Common myeloid progenitor, CD34-positive (primary cell): ENCODE results near the gene PDE3A.
A peak's percentile ranks its signal among the peaks of the same experiment; 100 is the strongest.
"Not testable (repeated sequence)": the region's sequence is repeated elsewhere in the genome, so short reads cannot be mapped to it uniquely, and the experiment has no call there.

ENCODE experiments used
- CTCF ChIA-PET: fragments of 350-600 bp; sonication (Branson Sonifier 250); formaldehyde crosslinking; loops from one replicate; lab custom pipeline; 2021; ENCODE audit warnings: antibody characterized with exemption; lab: Charles Lee
- POLR2A ChIA-PET: fragments of 350-600 bp; sonication (Branson Sonifier 250); formaldehyde crosslinking; loops from one replicate; lab custom pipeline; 2021; ENCODE audit warnings: antibody characterized with exemption; lab: Charles Lee
- DNase-seq, 3 donors: peaks; one replicate each; pipeline versions ENCODE4 v3.0.0 to v3.0.0-alpha.2; 2013
- H3K27ac ChIP-seq, 2 experiments: 1 replicate in 1 of 2; 2 replicates in 1 of 2; pipeline ENCODE4 v1.7.0; 2013; ENCODE audit warnings: inconsistent platforms in 2 of 2, low read length in 2 of 2, mild to moderate bottlenecking in 2 of 2, low read depth in 1 of 2, moderate library complexity in 1 of 2; ENCODE audit not compliant: severe bottlenecking in 2 of 2, insufficient read depth in 1 of 2, poor library complexity in 1 of 2
- H3K27me3 ChIP-seq, 5 experiments: replicated peaks in 2 of 5; 1 replicate in 3 of 5; 2 replicates in 2 of 5; pipeline versions ENCODE4 v1.6.1 to v1.7.0; 2013; ENCODE audit warnings: low read length in 4 of 5, mild to moderate bottlenecking in 2 of 5, moderate library complexity in 2 of 5, inconsistent platforms in 1 of 5; ENCODE audit not compliant: insufficient read depth in 5 of 5, control insufficient read depth in 4 of 5
- H3K36me3 ChIP-seq, 4 experiments: 1 replicate in 2 of 4; 2 replicates in 2 of 4; pipeline versions ENCODE4 v1.6.1 to v1.7.0; 2013; ENCODE audit warnings: low read length in 3 of 4, control low read depth in 1 of 4, mild to moderate bottlenecking in 1 of 4; ENCODE audit not compliant: control insufficient read depth in 4 of 4, insufficient read depth in 4 of 4
- H3K4me1 ChIP-seq, 4 experiments: 1 replicate in 3 of 4; 2 replicates in 1 of 4; pipeline versions ENCODE4 v1.6.1 to v1.7.1; 2013; ENCODE audit warnings: low read length in 3 of 4, mild to moderate bottlenecking in 3 of 4, control low read depth in 1 of 4, inconsistent platforms in 1 of 4, moderate library complexity in 1 of 4; ENCODE audit not compliant: control insufficient read depth in 4 of 4, insufficient read depth in 4 of 4; ENCODE audit errors: control extremely low read depth in 1 of 4
- H3K4me3 ChIP-seq, 7 experiments: 1 replicate in 4 of 7; 2 replicates in 3 of 7; pipeline versions ENCODE4 v1.5.1 to v1.7.0; 2013; ENCODE audit warnings: mild to moderate bottlenecking in 7 of 7, low read length in 6 of 7, moderate library complexity in 6 of 7, inconsistent platforms in 2 of 7, low read depth in 2 of 7, control low read depth in 1 of 7; ENCODE audit not compliant: insufficient read depth in 4 of 7, control insufficient read depth in 1 of 7; ENCODE audit errors: extremely low read depth in 1 of 7
- H3K9me3 ChIP-seq, 5 experiments: 1 replicate in 4 of 5; 2 replicates in 1 of 5; pipeline versions ENCODE4 v1.6.1 to v1.7.1; 2013; ENCODE audit warnings: low read length in 4 of 5, mild to moderate bottlenecking in 2 of 5, inconsistent platforms in 1 of 5, low read depth in 1 of 5, moderate library complexity in 1 of 5; ENCODE audit not compliant: control insufficient read depth in 4 of 5, insufficient read depth in 2 of 5; ENCODE audit errors: control extremely low read depth in 1 of 5
- WGBS: methylation state at CpG from one replicate; pipeline ENCODE4 v1.1.5; 2013; ENCODE audit not compliant: insufficient coverage; 5-methylcytosine and 5-hydroxymethylcytosine counted together

PDE3A gene

GRCh38 chr12:20546267-20546666 is 177.9 kb downstream of the PDE3A start:
- CTCF ChIA-PET: no interaction called here
- no peaks in the 10 kb centered on the region for H3K4me1 ChIP-seq

DNA sequence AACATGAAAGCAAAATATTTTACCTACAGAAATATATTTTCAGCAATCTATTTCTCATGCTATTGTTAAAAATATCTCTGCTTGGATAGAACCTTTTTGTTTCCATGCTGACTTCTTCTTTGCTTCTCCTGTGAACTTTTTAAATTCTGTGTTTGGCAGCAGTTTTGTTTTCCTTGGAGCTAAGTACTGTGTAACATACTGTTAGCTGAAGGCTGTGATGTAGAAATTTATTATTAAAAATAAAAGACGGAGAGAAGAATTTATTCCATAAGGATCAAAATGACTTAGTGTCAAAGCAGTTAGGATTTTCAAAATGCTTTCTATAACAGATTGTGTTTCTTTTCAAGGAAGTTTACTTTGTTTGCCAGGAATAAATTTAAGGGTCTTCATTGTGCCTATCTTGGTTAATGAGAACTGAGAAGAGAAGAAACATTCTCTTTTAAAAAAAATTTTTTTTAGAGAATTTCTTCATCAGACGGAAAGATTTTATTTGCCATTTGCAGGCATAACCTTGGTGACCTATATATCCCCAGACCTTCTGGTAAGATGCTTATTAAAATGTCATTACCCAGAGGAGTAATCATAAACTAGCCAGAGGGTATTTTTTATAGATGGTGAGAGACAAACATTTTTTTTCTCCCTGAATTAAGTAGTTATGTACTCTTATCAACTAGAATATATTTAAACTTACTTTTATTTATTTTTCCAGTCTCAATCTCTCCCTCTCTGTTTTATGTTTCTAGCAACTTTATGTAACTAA is 179.7 kb downstream of the PDE3A start:
- Histone ChIP-seq H3K27ac (no peak overlapping the region), H3K4me1 (no peaks in the 10 kb centered on the region), H3K27me3 (no peaks in the 10 kb centered on the region), H3K9me3 (no peaks in the 10 kb centered on the region), H3K36me3 (no peaks in the 10 kb centered on the region), H3K4me3 (no peak overlapping the region)
- 100% methylated on average over 1 of the region's 2 CpGs for WGBS
- ChIA-PET POLR2A (no interaction called here), CTCF (interaction anchor here (0.7 kb wide), 2 partner anchors 8 to 10 kb away, joined by 3 to 4 read pairs; no protein-coding TSS in a partner anchor)
- no peak for DNase-seq

More at GRCh38 chr12:20546267-20546666, 177.9 kb downstream of the PDE3A start:
- Histone ChIP-seq H3K9me3 (no peaks in the 10 kb centered on the region), H3K27me3 (no peaks in the 10 kb centered on the region), H3K4me3 (no peak overlapping the region), H3K27ac (no peak overlapping the region), H3K36me3 (no peaks in the 10 kb centered on the region)
- WGBS: 92% methylated on average over 2 of the region's 4 CpGs
- DNase-seq: no peak
- POLR2A ChIA-PET: no interaction called here

DNA sequence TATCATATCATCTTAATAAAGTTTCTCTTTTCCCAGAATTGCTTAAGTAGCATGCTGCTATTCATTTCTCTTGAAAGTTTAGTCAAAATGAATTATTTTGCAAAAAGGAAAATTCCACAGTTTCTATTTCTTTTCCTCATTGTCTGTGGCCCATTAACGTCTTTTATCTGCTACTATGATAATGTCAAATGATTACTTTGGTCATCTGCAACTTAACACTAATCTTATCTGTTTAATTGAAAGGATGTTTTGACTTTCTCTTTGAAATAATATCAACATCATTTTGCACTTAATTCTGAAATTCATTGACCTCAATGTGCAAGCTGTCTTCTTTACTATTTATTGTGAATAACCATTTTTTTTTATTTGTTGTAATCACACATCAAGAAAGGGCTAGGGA is 180.3 kb downstream of the PDE3A start:
- Histone ChIP-seq H3K4me3 (no peak overlapping the region), H3K4me1 (no peaks in the 10 kb centered on the region), H3K27ac (no peak overlapping the region), H3K9me3 (no peaks in the 10 kb centered on the region), H3K27me3 (no peaks in the 10 kb centered on the region), H3K36me3 (no peaks in the 10 kb centered on the region)
- no CpG with 5 or more reads among the region's 1 CpG for WGBS
- CTCF ChIA-PET: interaction anchor here (0.7 kb wide), 2 partner anchors 9 to 10 kb away, joined by 3 to 4 read pairs; no protein-coding TSS in a partner anchor
- POLR2A ChIA-PET: no interaction called here
- DNase-seq: no peak

DNA sequence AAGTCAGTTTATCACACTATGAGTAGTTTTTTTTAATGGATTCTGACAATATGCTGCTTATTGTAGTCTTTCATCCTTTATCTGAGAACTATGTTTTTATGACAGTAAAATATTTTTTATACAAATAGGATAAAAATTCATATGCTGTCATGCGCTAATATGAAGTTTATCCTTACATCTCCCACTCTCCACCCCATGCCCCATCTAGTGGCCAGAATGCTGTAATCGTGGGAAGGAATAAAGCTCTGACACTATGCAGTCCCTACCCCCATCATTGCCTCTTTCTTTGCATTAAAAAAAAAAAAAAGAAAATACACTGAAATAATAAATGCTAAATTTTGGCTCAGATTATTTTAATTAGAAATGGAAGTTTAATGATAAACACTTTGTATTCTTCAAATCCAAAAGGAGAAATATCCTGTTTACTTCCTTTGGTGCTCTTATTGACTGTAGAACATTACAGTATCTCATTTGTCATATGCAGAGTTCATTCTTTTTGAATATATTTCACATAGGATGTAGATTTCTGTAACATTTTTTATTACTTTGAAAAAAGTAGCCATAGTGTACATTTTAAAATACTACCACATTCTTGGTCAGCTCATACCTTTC is 180.9 kb downstream of the PDE3A start:
- CTCF ChIA-PET: interaction anchor here (0.7 to 1.6 kb wide), 5 partner anchors 9 to 632 kb away, joined by 3 to 4 read pairs (median 3); no protein-coding TSS in a partner anchor
- H3K9me3 ChIP-seq: no peaks in the 10 kb centered on the region
- H3K4me1 ChIP-seq: no peaks in the 10 kb centered on the region
- H3K27me3 ChIP-seq: no peaks in the 10 kb centered on the region
- POLR2A ChIA-PET: no interaction called here
- H3K27ac ChIP-seq: no peak overlapping the region
- H3K36me3 ChIP-seq: no peaks in the 10 kb centered on the region
- DNase-seq: peak; percentile 24 to 34 (median 25)
- whole genome bisulfite sequencing: no CpG with 5 or more reads among the region's 2 CpGs
- H3K4me3 ChIP-seq: no peak overlapping the region

GRCh38 chr12:20551742-20552442 is 183.6 kb downstream of the PDE3A start:
- H3K27me3 ChIP-seq, DNase-seq, H3K27ac ChIP-seq, H3K4me3 ChIP-seq, H3K9me3 ChIP-seq, H3K36me3 ChIP-seq, POLR2A ChIA-PET, H3K4me1 ChIP-seq: not testable (repeated sequence)
- WGBS: 98% methylated on average over 36 of the region's 48 CpGs
- CTCF ChIA-PET: interaction anchor here (0.6 kb wide), 1 partner anchor 170 kb away, joined by 5 read pairs; no protein-coding TSS in a partner anchor

GRCh38 chr12:20552586-20552985 is 184.2 kb downstream of the PDE3A start:
- H3K4me3 ChIP-seq, POLR2A ChIA-PET, H3K4me1 ChIP-seq, H3K27me3 ChIP-seq, CTCF ChIA-PET, H3K36me3 ChIP-seq, H3K27ac ChIP-seq, H3K9me3 ChIP-seq, DNase-seq: not testable (repeated sequence)
- 100% methylated on average over 2 of the region's 23 CpGs for WGBS

- CTCF ChIA-PET: no interaction called here
- 97% methylated on average over 5 of the region's 10 CpGs for WGBS
These were observed 186.7 kb downstream of the PDE3A start for GRCh38 chr12:20555015-20555414.

More at GRCh38 chr12:20555015-20555414, 186.7 kb downstream of the PDE3A start:
- Histone ChIP-seq H3K9me3 (no peaks in the 10 kb centered on the region), H3K27ac (no peak overlapping the region), H3K4me1 (no peaks in the 10 kb centered on the region), H3K27me3 (no peaks in the 10 kb centered on the region), H3K4me3 (no peak overlapping the region), H3K36me3 (no peaks in the 10 kb centered on the region)
- DNase-seq: no peak
- POLR2A ChIA-PET: no interaction called here
